Amniotic epithelial cell (primary cell): ENCODE measurements around the gene SCG5.
"Not testable (repeated sequence)": the region's sequence is repeated elsewhere in the genome, so short reads cannot be mapped to it uniquely, and the experiment has no call there.

Experiments
- DNase-seq: peaks from one replicate; pipeline ENCODE4 v3.0.0-alpha.2; 2010; ENCODE audit warnings: low read depth

The SCG5 gene, protein sequence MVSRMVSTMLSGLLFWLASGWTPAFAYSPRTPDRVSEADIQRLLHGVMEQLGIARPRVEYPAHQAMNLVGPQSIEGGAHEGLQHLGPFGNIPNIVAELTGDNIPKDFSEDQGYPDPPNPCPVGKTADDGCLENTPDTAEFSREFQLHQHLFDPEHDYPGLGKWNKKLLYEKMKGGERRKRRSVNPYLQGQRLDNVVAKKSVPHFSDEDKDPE

DNA sequence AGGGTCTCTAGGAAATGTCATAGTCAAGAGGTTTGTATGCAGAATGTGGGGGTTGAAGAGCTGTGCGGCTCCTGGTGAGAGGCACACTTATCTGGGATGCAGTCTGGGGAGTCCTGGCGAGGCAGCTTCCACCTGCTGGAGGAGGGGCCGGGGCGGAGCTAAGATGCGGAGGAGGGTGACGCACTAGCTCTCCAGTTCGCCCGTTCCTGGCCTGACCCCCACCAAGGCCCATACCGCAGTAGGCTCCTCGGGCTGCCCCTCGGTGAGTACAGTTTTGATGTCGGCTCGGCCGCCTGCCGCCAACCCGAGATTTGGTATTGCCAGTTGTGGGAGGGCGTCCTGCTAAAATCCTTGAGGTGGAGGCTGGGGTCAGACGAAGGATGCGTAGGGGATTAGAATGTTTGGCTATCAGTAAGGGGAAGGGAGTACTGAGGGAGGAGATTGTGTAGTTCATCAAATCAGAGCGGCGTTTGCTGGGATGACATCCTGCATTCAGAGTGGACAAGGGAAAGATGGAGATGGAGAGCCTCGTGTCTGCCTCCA lies at the start of gene SCG5:
TSS of gene SCG5 (plus strand) at position 194 of the 543 bp plus-strand sequence. CDS start 1,883 bp downstream, outside the sequence.
- peak; percentile 76 for DNase-seq

- not testable (repeated sequence) for DNase-seq
These were observed 48.4 kb upstream of the SCG5 start, which contains the start of gene GOLGA8N for GRCh38 chr15:32593151-32593550. Gene GOLGA8N (plus strand): TSS chr15:32593456.

GRCh38 chr15:32609518-32609917 lies 32.0 kb upstream of the SCG5 start:
- DNase-seq: not testable (repeated sequence)

GRCh38 chr15:32610719-32611118 lies 30.8 kb upstream of the SCG5 start:
- DNase-seq: peak; percentile 51

DNA sequence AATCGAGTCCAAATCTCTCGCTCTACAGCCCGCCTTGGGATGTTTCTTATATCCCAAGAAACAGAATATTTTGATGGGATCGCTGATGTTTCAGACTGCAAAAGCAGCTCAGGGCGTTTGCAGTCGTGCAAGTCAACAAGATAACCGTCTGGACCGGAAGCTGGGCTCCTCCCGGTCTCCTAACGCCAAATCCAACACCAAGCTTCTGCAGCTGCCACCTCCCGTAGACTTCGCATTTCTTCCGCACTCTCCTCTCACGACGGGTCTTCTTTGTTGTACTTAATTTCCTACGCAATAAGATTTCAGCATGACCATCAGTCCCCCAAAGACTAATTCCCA lies 26.8 kb upstream of the SCG5 start:
- not testable (repeated sequence) for DNase-seq

DNA sequence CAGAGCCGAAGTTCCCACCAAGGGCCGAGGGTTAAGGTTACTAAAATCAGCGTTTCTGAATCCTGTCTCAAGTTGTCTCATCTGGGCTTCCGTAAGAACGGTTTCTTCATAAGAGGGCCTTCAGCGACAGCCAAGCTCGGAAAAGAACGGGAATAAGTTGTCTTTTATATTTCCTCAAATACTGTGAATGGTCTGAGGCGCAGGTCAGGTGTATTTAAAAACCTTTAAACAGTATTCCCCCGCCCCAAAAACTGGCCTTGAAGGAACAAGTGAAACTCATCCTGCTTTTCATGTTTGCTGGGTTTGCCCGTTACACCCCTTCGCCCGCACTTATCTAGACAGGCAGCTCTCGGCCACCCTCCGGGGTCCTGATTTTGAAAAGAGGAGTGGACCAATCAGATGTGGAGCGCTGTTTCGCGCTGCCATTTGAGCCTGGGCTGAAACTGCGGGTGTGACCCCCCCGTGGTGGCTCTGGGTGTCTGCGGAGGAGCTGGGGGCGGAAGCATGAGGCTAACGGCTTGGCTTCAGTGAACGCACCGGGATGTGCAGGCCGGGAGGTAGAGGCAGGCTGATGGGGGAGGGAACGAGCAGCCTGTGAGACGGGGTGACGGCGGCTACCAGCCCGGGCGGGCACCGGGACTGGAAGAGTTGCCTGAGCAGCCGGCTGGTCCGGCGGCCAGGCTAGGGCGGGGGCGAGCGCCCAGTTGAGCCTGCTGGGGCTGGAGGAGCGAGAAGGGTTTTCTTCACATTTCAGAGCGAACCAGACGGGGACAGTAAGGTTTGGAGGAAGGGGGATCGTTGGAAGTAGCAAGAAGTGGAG lies 26.2 kb upstream of the SCG5 start, which contains the start of gene ARHGAP11A:
TSS of gene ARHGAP11A (plus strand) at position 454 of the 820 bp plus-strand sequence. CDS start 708 bp downstream, outside the sequence.
- peak; percentile 94 for DNase-seq

DNA sequence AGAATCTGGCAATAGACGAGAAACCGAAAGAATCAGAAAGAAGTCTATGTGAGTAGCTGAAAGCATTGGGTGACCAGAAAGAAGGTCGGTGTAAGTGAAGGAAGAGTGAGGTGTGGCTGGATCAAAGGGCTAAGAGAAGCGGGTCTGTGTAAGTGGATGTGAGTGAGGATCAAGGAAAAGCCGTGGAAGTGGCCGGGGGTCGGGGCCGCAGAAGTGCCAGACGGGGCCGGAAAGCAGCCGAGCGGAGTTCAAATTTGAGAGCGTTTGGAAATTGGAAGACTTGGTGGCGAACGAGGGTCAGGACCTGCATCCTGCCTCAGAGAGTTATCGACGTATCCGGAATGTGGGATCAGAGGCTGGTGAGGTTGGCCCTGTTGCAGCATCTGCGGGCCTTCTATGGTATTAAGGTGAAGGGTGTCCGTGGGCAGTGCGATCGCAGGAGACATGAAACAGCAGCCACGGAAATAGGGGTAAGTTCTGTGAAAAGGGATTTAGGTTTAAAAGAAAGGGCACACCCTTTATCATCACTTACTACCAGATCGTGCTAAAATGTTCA lies 25.6 kb upstream of the SCG5 start:
- peak; percentile 21 for DNase-seq

DNA sequence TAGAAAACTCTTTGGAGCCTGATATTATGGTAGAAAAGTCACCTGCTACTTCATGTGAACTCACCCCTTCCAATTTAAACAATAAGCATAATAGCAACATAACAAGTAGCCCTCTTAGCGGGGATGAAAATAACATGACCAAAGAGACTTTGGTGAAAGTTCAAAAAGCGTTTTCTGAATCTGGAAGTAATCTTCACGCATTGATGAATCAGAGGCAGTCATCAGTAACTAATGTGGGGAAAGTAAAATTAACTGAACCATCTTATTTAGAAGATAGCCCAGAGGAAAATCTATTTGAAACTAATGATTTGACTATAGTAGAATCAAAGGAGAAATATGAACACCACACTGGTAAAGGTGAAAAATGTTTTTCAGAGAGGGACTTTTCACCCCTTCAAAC lies 5.1 kb upstream of the SCG5 start:
- DNase-seq: no peak

DNA sequence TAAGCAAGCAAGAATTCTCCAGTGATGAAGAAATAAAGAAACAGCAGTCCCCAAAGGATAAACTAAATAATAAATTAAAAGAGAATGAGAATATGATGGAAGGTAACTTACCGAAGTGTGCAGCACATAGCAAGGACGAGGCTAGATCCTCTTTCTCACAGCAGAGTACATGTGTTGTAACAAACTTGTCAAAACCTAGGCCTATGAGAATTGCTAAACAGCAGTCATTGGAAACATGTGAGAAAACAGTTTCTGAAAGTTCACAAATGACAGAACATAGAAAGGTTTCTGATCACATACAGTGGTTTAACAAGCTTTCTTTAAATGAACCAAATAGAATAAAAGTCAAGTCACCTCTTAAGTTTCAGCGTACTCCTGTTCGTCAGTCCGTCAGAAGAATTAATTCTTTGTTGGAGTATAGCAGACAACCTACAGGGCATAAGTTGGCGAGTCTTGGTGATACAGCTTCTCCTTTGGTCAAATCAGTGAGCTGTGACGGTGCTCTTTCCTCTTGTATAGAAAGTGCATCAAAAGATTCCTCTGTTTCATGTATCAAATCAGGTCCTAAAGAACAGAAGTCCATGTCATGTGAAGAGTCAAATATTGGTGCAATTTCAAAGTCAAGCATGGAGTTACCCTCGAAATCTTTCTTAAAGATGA lies 4.5 kb upstream of the SCG5 start:
- no peak for DNase-seq

DNA sequence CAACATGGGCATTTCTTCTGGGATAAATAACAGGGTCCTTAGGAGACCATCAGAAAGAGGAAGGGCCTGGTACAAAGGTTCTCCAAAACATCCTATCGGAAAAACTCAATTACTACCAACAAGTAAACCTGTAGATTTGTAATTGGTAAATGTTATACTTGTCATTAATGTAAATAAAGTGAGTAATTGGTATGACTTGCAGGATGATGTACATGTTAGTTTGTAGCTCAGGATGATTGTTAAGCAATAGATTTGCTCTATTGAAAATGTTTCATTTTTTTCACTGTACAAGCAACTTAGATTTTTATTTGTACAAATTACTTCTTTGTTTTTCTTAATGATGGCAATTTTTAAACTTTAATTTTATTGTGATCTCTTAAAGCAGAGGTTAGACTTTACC lies 3.8 kb upstream of the SCG5 start:
- no peak for DNase-seq

GRCh38 chr15:32642667-32643435 lies 1.3 kb downstream of the SCG5 start:
- DNase-seq: no peak

- DNase-seq: peak; percentile 24
These were observed 2.5 kb downstream of the SCG5 start for GRCh38 chr15:32643907-32644445.

- no peak for DNase-seq
These were observed 4.8 kb downstream of the SCG5 start for GRCh38 chr15:32646291-32646690.

DNA sequence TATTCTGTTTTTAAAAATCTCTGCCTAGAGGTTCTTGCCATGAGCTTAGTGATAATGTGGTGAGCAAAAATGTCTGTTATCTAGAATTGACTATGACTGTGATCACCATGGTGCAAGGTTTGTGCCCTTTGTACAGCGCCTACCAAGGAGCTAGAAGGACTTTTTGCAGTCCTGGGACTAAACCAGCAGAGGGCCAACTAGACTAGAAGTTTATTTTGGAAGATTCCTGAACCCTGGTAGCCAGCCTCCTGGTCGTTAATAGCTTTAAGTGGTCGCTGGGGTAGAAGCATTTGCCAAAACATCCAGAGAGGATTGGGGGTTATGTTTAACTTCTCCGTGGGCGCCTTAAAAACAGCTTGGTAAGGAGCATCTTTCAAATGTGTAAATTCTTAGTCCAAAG lies 7.8 kb downstream of the SCG5 start:
- DNase-seq: peak; percentile 40

DNA sequence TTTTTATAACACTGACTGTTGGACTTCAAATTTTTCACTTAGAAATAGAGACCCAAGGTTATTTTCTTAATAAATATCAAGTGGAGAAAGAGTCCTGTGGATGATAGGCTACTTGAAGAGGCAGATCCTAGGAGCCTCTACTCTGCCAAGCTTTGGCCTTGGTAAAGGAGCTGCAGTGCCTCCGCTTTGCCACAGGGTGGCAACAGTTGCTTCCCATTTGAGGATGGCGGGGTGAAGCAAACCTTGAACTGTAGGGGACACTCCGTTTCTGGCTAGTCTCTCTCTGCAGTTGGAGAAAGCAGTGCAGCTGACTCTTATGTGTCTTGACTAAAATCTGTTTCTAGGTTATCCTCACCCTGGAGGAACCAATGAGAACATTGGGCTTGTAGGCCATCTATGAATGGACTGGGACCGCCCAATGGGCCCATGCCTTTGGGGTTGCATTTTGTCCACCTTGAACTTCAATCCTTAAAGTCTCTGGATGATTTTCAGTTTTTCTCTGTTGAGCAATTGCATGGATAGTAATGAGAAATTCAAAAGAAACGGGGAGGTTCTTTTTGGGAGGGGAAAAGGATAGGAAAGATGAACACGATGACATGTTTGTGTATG lies 9.8 kb downstream of the SCG5 start:
- peak; percentile 55 for DNase-seq

DNA sequence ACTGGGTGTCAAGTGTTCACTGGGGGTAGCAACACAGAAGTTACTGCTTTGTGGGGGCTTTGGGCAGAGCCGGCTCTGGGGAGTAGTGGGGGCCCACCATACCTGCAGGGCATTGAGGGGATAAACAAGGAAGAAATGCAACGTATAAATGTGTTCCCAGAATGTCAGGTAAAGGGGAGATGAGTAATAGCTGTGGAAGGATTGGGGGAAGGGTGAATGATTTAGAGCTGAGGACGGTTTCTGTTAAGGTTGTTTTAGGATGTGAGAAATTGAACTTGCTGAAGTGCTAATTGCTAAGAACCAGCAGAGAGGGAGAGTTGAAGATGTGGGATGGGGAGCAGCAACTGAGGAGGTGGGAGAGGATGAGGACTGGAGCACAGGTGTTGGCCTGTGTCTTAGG lies 10.7 kb downstream of the SCG5 start:
- DNase-seq: no peak

DNA sequence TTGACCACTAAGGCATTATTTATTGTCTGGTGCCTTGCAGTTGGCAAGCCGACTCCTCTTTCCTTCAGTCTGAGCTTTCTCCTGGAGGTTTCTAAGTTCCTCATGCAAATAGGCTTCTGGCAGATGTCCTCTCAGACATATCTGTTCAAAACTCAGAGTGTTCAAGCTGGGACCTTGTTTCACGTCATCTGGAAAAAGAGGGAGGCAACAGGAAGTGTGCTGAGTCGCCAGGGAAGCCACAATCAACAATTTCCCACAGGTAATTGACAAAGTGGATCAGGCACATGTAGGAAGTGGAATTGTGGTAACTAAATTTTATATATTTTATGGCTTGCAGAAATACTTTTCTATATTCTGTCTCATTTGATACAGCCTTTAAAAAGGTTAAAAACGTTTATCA lies 14.6 kb downstream of the SCG5 start:
- DNase-seq: no peak

- DNase-seq: no peak
These were observed 15.0 kb downstream of the SCG5 start for GRCh38 chr15:32656496-32656895.

DNA sequence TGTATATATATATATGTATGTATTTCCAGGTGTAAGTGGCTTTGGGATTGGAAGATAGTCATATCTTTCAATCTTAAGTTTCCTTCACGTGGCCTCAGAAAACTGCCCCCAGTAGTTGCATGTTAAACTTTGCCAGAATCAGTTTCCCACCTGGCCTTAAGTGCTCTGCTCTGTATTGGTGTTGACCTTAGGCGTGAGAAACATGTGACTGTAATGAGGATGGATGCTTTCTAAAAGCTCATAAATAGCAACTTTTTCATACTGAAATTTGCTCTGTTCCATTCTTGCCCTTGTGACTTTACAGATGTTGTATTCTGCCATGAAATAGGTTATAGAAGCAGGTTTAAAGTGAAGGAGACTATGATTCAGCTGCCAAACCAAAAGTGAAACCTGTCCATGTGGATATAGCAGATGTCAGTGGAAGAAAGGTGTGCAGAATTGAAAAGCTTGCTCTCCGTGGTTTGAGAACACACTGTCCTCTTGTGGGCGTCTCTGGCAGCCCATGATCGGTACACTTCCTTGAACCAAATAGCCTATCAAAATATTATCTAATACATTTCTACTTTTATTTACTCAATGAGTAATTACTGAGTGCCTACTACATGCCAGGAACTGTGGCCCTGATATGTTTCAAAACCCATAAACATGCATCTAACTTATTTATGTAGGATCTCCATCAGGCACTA lies 15.8 kb downstream of the SCG5 start:
- DNase-seq: no peak

GRCh38 chr15:32657941-32658340 lies 16.4 kb downstream of the SCG5 start:
- no peak for DNase-seq
